NCI-H510A treated with DMSO at 0.1 percent for 48 hours (cell line): ENCODE data around the gene ISOC2.

Experiments used
- DNase-seq: peaks from one replicate; lab custom pipeline; 2025; lab: John Stamatoyannopoulos, UW

ISOC2 gene

DNA sequence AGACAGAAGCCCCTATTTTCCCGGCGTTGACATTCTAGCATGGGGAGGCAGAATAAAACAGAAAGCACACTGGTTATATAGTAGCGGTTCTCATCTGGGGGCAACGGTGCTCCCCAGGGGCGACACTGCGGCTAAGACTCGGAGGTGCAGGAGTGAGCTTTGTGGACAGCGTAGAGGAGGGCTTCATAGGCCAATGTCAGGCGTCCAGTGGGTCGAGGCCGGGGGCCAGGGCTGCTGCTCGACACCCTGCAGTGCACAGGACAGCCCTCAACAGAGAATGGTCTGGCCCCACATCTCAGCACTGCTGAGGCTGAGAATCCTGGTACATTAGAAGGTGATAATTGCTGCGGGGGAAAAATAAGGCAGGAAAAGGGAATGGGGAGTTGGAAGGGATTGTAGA, 16.5 kb upstream of the ISOC2 start:
- DNase-seq, result no peak

DNA sequence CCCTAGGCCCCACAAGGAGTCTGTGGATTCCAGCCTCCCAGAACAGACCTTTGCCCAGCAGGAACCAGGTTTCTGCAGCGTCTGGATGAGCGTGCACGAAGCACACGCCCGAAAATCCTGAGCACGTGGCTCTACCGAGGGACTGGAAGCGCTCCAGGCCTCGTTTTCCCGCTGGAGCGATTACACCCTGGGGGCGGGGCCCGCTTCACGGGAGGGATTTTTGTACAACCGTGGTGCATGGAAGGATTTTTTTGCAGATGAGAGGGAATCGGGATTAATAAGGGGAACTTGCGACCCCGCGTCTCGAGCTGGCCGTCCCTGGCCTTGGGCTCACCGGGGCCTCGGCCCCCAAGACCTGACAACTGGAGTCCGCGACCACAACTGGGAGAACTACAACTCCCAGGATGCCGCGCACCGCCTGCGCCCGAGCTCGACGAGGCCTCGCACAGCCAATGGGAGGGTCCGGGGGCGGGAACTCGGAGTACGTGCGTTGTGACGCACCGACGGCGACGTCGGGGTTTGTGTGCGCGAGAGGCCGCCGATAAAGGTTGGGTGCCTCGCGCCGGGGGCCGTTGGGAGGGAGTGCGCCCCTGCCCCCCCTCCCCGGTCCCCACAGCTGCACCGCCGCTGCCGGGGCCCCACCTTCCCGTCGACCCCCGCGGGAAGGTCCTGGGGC, 14.8 kb upstream of the ISOC2 start, which contains the start of gene ZNF628:
ZNF628 (plus strand) TSS at position 518 of the 676 bp plus-strand sequence. CDS start 3,294 bp downstream, outside the sequence.
- DNase-seq, result peak; percentile 87

DNA sequence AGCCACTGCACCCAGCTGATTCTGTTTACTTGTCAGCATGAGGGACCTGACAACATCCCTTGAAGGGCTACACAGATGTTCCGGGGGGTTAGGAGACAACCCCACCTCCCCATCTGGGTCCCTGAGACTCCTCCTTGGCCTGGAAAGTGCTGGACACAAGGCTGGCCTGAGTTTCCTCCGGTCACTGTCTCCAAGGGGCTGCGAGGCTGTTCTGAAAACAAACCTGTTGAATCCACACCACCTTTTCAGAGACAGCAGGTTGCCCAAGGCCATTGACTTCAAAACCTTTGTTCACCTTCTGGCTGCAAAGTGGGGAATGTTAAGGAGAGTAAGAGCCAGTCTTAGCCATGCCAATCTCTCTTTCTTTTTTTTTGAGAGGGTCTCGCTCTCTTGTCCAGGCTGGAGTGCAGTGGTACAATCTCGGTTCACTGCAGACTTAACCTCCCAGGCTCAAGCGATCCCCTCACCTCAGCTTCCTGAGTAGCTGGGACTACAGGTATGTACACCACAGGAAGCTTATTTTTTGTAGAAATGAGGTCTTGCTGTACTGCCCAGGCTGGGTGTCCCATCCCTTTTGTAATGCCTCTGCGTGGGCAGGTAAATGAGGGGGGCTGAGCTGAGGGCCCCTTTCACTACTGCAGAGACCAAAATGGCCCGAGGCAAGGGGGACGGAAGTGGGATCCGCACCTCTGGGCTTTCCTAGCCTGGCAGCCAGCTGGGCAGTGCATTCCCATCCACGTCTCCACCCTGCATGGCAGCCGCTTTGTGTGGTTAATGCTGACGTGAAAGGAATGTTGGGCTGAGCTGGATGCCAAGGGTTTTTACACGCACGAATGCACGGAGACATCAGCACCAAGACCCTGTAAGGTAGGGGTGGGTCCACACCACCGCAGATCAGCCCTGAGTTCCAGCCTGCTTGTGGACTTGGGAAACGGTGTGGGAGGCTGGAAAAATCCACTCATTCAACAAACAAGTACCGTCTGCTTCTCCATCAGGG, 13.1 kb upstream of the ISOC2 start:
- DNase-seq, result no peak

DNA sequence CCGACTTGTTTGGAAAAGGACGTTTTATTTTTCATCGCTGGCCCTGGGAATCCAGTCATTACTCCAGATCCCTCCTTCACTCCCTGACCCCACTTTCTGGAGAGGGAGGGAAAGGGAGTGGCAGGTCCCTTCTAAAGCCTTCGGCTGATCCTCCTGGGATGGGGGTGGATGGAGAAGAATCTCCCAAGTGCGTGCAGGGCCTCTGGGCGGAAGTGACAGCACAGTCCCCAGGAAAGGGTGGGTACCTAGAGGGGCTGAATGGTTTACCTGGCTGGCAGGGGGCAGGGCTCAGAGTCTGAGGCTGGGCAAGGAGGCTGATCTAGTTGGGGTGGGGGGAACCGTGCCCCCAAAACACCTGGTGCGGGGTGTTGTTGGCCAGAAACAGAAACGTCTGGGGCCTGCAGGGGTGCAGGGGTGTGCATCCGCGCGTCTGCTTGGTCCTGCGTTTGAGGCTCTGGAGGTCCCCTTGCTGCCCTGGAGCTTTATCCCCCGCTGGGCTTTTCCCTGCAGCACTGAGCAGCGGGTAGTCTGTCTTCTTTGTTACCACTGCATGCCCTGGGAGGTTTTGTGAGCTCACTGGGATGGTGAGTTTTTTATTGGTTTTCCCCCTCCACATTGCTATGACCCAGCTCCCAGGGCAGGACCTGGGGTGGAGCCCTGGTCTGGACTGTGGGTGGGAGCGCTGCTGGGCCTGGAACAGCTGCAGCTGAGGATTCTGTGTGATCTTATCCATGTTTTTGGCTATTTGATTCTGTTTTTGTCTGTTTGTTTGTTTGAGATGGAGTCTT, 12.0 kb upstream of the ISOC2 start:
- no peak for DNase-seq

DNA sequence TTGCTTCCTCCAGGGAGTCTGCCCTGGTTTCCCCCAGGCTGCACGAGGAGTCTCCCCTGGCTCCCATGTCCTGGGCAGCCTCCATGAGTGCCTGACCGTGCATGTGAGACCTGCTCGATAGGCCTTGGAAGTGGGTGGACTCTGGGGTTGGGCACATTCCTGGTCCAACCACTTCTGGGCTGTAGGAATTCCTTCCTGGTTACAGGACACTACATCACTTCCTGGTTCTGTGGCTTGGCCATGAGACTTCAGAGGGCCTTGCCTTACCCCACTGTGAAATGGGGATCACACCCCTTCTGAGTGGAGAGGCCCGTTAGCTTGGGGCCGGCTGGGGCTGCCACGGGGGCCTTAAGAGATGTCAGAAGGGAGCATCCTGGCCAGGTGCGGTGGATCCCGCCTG, 11.0 kb upstream of the ISOC2 start:
- DNase-seq, result no peak

DNA sequence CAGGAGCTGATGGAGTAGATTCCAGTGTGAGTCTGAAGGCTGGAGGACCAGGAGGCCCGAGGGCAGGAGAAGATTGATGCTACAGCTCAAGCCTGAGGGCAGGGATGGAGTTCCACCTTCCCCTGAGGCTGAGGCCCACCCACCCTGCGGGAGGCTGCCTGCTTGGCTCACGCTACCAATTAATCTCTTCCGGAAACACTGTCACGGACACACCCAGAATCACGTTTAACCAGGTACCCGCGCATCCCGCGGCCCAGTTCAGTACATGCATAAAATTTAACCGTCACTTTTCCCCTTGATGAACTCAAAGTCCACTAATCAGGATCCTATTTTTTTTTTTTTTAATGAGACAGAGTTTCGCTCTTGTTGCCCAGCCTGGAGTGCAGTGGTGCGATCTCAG, 9.8 kb upstream of the ISOC2 start:
- no peak for DNase-seq

DNA sequence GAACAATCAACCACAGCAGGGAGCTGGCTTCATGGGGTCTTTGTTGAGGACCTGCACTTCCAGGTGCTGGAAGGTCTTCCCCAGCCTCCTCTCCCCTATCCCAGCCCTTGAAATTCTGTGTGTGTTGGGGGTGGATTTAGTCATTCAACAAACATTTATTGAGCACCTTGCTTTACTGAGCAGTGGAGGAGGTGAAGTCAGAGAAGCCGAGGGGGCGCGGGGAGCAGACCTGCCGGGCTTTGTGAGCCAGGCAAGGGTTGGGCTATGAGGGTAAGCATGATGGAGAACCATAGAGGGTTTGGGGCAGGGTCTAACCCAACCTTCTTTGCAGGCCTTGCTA, 6.6 kb upstream of the ISOC2 start:
- no peak for DNase-seq

DNA sequence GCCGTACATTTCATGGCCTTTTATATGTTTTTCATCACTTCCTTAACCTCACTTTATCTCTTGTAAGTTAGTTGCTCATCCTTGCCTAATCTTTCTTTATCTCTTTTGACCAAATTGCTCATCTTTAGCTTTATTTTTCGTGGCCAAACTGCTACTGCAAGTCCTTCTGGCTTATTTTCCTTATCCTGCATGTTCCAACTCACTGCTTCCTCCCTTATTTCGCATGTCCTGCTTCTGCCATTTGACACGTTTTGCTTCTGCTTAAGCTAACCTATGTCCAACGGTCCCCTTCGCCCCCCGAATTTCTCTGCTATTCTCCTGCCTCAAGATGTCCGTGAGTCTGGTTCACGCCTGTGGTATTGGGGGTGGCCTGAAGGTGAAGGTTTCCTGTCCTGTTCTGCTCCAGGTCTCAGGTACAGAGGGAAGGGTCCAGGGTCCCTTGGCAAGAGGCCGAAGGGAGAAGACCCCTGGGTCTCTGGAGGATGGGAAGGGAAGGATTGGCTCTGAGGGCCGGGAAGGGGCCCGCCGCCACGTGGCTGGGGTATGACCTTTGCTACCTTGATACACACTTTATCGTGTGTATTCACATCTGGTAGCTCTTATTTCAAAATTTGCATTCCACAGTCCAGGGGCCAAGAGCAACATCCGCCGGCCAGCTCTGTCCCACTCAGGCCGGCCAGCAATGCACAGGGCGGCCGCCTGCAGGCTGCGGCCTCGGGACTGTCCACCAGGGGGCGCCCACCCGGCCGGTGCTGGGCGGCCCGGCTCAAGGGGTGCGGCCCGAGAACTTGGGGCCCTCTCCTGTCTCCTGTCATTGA, 6.0 kb upstream of the ISOC2 start:
- DNase-seq, result peak; percentile 19

DNA sequence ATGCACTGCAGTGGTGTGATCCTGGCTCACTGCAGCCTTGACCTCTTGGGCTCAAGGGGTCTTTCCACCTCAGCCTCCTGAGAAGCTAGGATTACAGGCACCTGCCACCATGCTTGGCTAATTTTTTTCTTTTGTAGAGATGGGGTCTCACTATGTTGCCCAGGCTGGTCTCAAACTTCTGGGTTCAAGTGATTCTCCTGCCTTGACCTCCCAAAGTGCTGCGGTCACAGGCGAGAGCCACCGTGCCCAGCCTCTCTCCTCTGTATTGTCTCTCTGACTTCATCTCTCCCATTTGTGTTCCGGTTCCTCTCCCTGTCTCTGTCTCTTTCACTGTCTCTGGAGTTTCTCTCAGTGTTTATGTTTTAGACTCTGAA, 4.8 kb upstream of the ISOC2 start:
- no peak for DNase-seq

DNA sequence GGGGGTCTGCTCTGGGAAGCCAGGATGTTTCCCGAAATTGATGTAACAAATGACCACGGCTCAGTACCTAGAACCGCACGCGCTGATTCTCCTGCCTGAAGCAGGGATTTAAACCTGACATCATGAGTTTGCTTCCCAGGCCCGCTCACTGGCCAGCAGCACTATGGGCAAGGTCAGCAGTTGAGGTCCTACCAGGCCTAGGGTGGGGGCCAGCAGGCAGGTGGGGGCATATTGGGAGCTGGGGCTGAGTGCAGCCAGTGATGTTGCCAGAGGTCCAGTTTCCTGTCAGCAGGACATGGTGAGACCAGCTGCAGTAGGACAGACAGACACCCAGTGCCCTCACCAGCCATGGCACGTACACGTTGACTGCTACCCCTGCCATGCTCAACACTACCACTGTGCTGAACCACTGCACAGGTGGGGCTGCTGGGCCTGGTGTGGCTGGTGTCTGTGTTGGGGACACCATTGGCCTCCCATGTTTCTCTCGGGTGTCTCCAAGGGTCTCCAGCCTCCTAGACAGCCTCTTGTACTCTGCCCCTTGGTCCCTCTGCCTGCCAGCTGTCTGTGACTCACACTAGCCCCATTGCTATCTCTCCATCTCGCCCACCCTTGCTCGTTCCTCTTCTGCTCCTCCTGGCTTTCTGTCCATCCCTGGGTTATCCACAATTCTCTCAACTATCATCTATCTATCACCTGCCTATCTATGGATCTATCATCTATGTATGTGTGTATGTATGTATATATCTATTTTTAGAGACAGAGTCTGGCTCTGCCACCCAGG, 4.2 kb upstream of the ISOC2 start:
- DNase-seq, result no peak

DNA sequence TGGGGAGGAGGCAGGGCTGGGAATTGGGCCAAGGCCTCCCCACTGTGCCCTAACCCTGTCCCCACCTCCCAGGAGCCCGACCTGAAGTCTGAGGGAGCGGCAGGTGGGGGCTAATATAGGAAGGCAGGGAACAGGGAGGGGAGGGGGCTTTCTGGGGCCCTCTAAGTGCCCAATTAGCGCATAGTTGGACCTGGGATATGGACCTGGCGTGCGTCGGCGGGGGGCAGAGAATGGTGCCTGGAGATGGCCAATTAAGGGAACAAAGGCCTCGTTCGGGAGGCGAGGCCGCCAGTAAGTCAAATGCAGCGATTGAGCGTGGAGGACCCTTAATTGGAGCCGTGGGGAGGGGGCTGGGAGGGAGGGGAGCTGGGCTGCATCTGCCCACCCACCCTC, 3.2 kb upstream of the ISOC2 start, which contains the start of gene C19orf85:
C19orf85 (minus strand) TSS at position 90 of the 393 bp plus-strand sequence. CDS start 197 bp downstream, outside the sequence.
- no peak for DNase-seq

DNA sequence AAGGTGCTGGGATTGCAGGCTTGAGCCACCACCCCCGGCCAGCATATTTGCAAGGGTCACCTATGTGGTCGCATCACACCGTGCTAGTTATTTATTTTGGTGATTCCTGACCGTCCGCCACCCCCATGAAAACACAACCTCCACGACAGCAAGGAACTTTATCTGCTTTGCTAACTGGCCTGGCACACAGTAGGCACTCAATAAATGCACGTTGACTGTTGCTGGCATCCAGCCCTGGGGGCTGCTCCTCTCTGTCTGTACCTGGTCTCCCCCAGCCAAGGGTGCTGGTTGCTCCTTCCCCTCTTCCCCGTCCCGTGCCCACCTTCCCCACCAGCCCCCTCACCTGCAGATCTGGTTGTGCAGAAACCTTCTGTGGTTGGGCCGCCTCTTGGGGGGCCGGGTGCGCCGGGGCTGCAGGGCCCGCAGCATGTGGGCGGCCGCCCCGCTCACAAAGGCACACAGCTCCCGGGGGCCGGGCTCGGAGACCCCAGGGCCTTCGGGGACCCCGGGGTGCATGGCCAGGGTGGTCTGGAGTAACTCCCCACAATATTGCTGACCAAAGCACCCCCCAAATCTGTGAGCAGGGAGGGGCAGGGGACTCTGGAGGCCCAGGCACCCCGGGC, 2.7 kb upstream of the ISOC2 start:
- no peak for DNase-seq

DNA sequence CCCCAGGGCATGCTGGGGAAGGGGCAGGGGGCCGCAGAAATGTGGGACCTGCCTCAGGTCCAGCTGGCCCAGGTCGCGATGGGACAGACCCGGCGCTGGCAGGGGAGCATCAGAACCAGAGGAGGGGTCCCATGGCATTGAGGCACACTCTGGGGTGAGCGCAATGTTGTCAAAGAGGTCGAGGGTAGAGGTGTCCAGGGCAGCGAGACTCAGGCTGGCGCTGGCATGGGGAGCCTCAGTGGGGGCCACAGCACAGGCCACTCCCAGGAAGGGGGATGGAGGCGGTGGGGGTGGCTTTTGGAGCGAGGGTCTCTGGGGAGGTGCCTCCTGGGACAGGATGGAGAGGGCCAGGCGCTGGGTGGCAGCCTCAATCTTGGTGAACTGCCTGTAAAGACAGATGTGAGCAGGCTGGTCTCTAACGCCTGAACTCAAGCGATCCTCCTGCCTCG, 2.2 kb upstream of the ISOC2 start:
- no peak for DNase-seq

DNA sequence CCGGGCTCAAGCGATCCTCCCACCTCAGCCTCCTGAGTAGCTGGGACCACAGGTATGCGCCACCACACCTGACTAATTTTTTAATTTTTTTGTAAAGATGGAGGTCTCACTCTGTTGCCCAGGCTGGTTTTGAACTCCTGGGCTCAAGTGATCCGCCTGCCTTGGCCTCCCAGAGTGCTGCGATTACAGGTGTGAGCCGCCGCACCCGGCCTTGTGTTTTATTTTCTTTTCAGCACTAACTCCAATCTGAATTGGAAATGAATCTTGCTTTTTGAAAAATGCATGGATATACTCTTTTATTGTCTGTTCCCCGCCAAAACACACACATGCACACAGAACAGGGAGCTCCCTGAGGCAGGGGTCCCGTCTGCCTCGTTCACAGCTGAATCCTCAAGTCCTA, 1.3 kb upstream of the ISOC2 start:
- no peak for DNase-seq

DNA sequence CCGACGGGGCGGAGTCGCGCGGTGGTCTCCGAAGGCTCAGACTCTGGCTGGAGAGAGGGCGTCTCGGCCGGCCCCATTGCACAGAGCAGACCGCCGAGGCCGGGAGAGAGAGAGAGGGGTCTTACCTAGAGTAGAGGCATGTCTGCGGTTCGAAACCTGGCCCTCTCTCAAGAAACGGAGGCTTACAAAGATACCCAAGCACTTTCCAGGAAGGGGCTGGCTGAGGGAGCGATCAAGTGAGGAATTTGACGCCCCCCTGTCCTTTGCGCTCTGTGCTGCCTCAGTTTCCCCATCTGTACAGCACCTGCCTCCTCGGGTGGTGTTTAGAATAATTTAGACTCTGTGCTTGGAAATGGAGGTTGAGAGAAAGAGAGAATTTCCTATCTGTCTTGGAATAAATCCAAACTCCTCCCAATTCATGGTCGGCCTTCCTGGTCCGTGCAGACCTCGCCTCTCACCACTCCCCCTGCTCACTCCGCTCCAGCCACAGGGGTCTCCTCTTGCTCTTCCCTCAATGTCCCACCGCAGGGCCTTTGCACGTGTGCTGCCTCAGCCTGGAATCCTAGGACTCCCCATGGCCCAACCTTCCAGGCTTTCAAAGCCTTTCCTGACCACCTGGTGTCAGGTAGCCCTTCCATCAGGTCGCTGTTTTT, 658 bp upstream of the ISOC2 start:
- DNase-seq, result peak; percentile 22

DNA sequence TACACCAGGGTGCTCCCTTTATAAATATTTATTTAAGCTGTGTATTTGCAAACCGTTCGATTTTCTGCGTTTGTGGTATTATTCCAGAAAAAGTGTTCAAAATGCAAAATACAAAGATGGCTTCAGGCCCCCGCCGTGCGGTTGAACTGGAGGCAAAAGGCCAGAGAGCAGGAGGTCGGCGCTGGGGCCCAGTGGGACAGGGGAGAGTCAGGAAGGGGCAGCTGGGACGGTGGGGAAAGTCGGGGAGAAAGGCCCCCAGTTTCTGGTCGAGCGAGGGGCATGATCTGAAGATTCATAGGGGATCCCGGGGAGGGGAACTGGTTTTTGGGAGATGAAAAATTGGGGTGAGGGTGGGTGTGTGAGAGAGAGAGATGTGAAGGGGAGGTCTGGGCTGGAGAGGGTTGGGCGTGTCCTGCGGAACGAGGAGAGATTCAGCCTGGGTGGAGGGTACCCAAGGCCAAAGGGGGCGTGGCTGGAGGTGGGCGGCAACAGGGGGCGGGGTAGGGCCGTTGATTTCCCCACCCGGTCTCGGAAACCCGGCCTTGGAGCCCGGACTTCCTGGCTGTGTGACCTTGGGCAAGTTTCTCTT, 678 bp downstream of the ISOC2 start:
- DNase-seq, result peak; percentile 65

DNA sequence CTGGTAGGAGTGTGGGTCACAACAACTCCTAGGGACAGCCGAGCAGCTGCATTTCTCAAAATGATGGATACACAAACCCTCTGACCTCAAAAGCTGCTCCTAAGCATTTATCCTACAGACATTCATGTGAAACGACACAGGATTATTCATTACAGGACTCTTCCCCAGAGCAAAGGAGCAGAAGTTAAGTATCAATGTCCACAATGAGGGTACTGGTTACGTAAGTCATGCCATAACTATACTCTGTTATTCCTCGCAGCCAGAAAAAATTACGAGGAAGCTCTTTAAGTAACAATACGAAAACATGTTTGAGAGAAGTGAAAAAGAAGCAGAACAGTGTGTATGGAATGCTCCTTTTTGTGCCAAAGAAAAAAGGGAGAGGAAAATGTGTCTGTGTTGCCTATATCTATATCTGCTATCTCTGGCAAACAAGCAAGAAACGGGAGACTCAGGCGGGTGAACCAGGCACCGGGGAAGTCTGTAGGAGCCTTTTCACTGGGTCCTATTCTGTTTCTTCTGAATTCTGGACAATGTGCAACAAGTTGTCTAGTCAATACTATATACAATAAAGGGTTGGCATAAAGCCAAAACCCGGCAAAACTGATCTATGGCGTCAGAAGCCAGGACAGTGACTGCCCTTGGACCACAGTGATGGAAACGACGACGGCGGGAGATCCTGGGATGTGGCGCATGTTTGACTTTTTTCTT, 1.3 kb downstream of the ISOC2 start:
- peak; percentile 13 for DNase-seq

DNA sequence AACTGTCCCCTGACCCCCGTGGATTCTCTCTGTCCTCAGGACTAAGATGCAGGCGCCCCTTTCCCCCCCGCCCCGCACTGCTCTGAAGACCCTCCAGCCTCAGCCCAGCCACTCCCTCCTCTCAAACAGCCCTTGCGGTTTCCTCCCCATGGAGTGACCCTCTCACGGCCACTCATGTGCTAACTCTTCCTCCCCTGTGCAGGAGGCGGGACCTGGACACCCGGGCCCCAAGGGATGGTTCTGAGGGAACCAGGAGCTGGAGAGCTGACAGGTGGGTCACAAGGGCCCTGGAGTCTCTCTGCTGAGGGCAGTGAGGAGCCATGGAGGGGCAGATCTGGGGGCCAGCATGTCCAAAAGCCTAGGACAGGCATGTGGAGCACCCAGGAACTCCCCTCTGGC, 1.9 kb downstream of the ISOC2 start:
- no peak for DNase-seq
